ENCODE measurements around the gene COL12A1.

- TF ChIP-seq CTCF (IDR thresholded peaks at IDR 0.05) (no peak), REST (IDR thresholded peaks at IDR 0.05; ENCODE audit: insufficient read depth in 1 of 2, low read depth in 2 of 2, low read length in 1 of 2) (no peak), POLR2AphosphoS5 (IDR thresholded peaks at IDR 0.05; ENCODE audit: low read depth, low read length) (no peak), SIN3A (IDR thresholded peaks at IDR 0.05; ENCODE audit: borderline replicate concordance, insufficient read depth, low read depth, low read length) (no peak), TCF7L2 (IDR thresholded peaks at IDR 0.05; ENCODE audit: low read depth, low read length) (no peak)
These were observed 28.4 kb upstream of the COL12A1 start for GRCh38 chr6:75234126-75234865.

Measured in Panc1 (cell line).